Activated CD4-positive, alpha-beta T cell treated with anti-CD3 and anti-CD28 coated beads, Interleukin-2, amount 10 ng/mL, durations not matched to agents 7 days and 5 days (primary cell): Measurements from ENCODE around the gene EIF6. TPM values are rescaled to one million over a fixed set of nuclear protein-coding genes. Genes with fewer than 3 reads are reported as not detected.

Experiments
- CTCF ChIA-PET: fragments of 350-600 bp; sonication (Branson Sonifier 250); formaldehyde crosslinking; loops from one replicate; lab custom pipeline; 2021; ENCODE audit warnings: antibody characterized with exemption; lab: Charles Lee
- POLR2A ChIA-PET: fragments of 350-600 bp; sonication (Branson Sonifier 250); formaldehyde crosslinking; loops from one replicate; lab custom pipeline; 2021; ENCODE audit warnings: antibody characterized with exemption; lab: Charles Lee
- DNase-seq: peaks from one replicate; pipeline ENCODE4 v3.0.0-alpha.2; 2020
- H3K27ac Mint-ChIP-seq: one replicate; pipeline ENCODE4 v1.8.0; 2021; ENCODE audit warnings: mild to moderate bottlenecking, moderate library complexity, mixed read lengths
- H3K27me3 Mint-ChIP-seq: one replicate; pipeline ENCODE4 v1.8.0; 2021; ENCODE audit warnings: mixed read lengths
- H3K36me3 Mint-ChIP-seq: one replicate; pipeline ENCODE4 v1.8.0; 2021; ENCODE audit warnings: low read depth, mixed read lengths
- H3K4me1 Mint-ChIP-seq: one replicate; pipeline ENCODE4 v1.8.0; 2021; ENCODE audit warnings: mixed read lengths
- H3K4me3 Mint-ChIP-seq: one replicate; pipeline ENCODE4 v1.8.0; 2021; ENCODE audit warnings: mild to moderate bottlenecking, moderate library complexity, mixed read lengths
- H3K9me3 Mint-ChIP-seq: one replicate; pipeline ENCODE4 v1.8.0; 2021; ENCODE audit warnings: mixed read lengths
- total RNA-seq, 2 experiments: library from RNA; stranded (reverse); gene quantifications; one replicate each; pipeline ENCODE4 v1.2.3, GENCODE V29; 2021

EIF6 gene
- total RNA-seq, 2 experiments from 2014 or later, result 87.4 to 93.3 TPM

DNA sequence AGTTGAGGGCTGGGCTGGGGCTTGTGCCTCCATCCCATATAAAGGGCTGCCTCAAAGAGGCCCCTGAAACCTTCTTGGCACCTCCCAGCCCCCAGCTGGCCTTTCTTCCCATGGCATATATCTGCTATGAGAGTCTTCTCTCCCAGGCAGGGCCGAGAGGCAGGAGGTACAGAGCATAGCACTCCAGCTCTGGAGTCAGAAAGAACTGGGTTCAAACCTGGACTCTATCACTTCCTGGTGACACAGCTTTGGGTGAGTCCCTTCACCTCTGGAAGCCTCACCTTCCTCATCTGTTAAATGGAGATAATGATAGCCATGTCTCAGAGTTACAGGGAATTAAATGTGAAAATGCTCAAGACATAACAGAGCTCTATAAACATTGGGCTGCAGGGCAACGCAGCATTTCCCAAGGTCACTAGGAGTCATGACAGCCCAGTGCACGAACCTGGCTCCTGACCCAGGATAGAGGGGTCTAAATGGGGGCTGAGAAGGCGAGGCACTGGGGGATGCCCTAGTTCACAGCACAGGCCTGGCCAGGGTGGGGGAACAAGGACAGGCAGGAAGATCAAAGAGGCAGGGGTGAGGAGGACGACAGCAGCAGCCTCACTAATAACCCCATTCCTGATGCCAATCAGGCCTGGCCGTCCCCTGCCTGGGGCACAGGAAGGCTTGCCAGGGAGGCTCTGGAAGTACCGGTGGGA lies 5.8 kb upstream of the EIF6 start:
- Mint-ChIP-seq H3K9me3 (no peaks in the 10 kb centered on the region), H3K27ac (no peak overlapping the region), H3K27me3 (peaks cover 3% of the 10 kb centered on the region), H3K4me3 (no peak overlapping the region), H3K4me1 (peaks cover 7% of the 10 kb centered on the region), H3K36me3 (no peaks in the 10 kb centered on the region)
- no peak for DNase-seq
- CTCF ChIA-PET, result interaction anchor here (1.1 to 6.0 kb wide), 2 partner anchors 14 to 154 kb away, joined by 3 to 45 read pairs; no protein-coding TSS in a partner anchor
- POLR2A ChIA-PET, result no interaction called here

DNA sequence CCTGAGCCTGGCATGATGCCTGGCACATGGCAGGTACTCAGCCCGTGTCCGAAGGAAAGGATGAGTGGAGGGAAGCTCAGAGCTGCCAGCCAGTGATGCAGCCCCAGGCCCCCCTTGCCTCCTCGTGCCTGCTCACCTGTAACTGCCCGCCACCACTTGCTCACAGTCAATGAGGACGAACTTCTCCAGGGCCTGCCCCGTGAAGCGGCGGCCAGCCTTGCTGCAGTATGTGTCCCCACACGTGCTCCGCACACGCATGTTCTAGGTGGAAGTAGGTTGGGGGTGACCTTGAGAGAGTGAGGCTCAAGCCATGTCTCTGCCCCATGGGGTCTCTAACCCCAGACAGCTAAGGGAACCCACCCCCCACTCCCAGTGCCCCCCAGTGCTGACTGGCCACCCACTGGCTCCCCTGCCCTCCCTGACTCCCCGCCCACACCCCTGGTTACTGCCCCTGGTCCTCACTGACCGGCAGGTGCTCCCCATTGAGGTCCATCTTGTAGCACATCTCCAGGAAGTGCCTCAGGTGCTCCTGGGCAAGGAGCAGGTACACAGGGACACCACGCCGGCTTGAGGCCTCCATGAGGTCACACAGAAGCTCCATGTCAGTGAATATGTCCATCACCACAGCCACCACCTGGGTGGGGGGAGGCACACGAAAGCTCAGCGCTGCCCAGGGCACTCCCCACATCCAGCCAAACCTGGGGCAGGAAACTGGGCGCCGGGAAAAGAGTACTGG lies 3.9 kb upstream of the EIF6 start:
- Mint-ChIP-seq H3K27me3 (no peaks in the 10 kb centered on the region), H3K4me3 (no peak overlapping the region), H3K4me1 (peaks cover 16% of the 10 kb centered on the region), H3K27ac (no peak overlapping the region), H3K36me3 (peaks cover 2% of the 10 kb centered on the region), H3K9me3 (no peaks in the 10 kb centered on the region)
- no peak for DNase-seq
- CTCF ChIA-PET, result interaction anchor here (0.6 to 6.0 kb wide), 7 partner anchors 10 to 192 kb away, joined by 3 to 45 read pairs (median 4); partner anchors contain the start of gene MMP24OS
- POLR2A ChIA-PET, result interaction anchor here (0.6 kb wide), 1 partner anchor 16 kb away, joined by 4 read pairs; no protein-coding TSS in a partner anchor

GRCh38 chr20:35287509-35288324 lies 3.1 kb upstream of the EIF6 start:
- POLR2A ChIA-PET, result no interaction called here
- Mint-ChIP-seq H3K9me3 (no peaks in the 10 kb centered on the region), H3K4me3 (no peak overlapping the region), H3K27ac (no peak overlapping the region), H3K27me3 (no peaks in the 10 kb centered on the region), H3K36me3 (peaks cover 5% of the 10 kb centered on the region), H3K4me1 (peaks cover 20% of the 10 kb centered on the region)
- CTCF ChIA-PET, result interaction anchor here (0.6 to 6.0 kb wide), 5 partner anchors 11 to 191 kb away, joined by 3 to 45 read pairs (median 4); no protein-coding TSS in a partner anchor
- no peak for DNase-seq

GRCh38 chr20:35286899-35287508 lies 2.4 kb upstream of the EIF6 start:
- CTCF ChIA-PET, result interaction anchor here (0.9 to 6.0 kb wide), 4 partner anchors 12 to 29 kb away, joined by 3 to 45 read pairs (median 4); no protein-coding TSS in a partner anchor
- no peak overlapping the region for H3K27ac Mint-ChIP-seq
- peaks cover 9% of the 10 kb centered on the region for H3K36me3 Mint-ChIP-seq
- no peak for DNase-seq
- POLR2A ChIA-PET, result no interaction called here
- peaks cover 25% of the 10 kb centered on the region for H3K4me1 Mint-ChIP-seq
- no peak overlapping the region for H3K4me3 Mint-ChIP-seq
- no peaks in the 10 kb centered on the region for H3K9me3 Mint-ChIP-seq
- no peaks in the 10 kb centered on the region for H3K27me3 Mint-ChIP-seq

GRCh38 chr20:35286077-35286898 lies 1.7 kb upstream of the EIF6 start:
- H3K4me3 Mint-ChIP-seq, result peak overlapping the region; percentile 88
- H3K27me3 Mint-ChIP-seq, result no peaks in the 10 kb centered on the region
- H3K27ac Mint-ChIP-seq, result peak overlapping the region; percentile 95
- ChIA-PET POLR2A (no interaction called here), CTCF (interaction anchor here (0.9 to 6.0 kb wide), 2 partner anchors 18 to 30 kb away, joined by 3 to 45 read pairs; no protein-coding TSS in a partner anchor)
- H3K4me1 Mint-ChIP-seq, result peaks cover 27% of the 10 kb centered on the region
- no peaks in the 10 kb centered on the region for H3K9me3 Mint-ChIP-seq
- peaks cover 13% of the 10 kb centered on the region for H3K36me3 Mint-ChIP-seq
- no peak for DNase-seq

- ChIA-PET CTCF (interaction anchor here (6.0 kb wide), 1 partner anchor 19 kb away, joined by 45 read pairs; no protein-coding TSS in a partner anchor), POLR2A (no interaction called here)
- peaks cover 27% of the 10 kb centered on the region for H3K4me1 Mint-ChIP-seq
- H3K36me3 Mint-ChIP-seq, result peaks cover 13% of the 10 kb centered on the region
- no peaks in the 10 kb centered on the region for H3K27me3 Mint-ChIP-seq
- no peaks in the 10 kb centered on the region for H3K9me3 Mint-ChIP-seq
- peak overlapping the region; percentile 88 for H3K4me3 Mint-ChIP-seq
- no peak for DNase-seq
- peak overlapping the region; percentile 95 for H3K27ac Mint-ChIP-seq
These were observed 1.2 kb upstream of the EIF6 start for GRCh38 chr20:35285806-35286076.

DNA sequence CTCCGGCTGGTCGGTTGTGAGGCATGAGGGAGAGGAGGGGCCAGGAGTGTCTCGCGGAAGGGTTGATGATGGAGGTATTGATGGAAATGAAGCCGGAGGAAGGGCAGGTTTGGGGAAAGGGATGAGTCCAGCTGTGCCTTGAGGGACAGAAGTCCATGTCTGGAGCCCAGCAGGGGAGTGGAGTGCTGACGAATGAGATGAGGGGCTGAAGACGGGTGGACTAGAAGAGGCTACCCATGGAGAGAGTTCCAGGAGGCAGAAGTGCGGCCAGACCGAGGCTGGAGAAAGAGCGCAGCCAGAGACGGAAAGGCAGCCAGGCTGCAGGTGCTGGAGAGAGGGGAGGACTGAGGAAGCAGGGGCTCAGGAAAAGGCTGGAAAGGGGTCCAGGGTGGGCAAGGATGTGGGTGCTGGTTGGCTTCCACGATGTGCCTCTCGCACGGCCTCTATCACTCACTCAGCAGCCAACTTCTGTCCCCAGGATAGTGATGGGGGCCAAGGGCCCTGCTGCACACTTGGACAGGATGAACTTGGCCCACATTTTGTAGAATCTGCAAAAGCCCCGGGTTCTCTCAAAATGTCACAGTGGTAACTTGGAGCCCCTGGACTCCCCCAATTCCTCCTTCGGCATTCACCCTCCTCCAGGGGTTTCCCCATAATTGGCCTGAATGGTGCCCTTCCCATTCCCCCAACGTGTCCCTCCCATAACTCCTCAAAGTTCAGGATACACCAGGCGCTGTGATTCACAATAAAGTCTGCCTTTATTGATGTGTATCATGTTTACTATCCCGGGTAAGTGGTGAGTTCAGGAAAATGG lies 627 bp upstream of the EIF6 start:
- Mint-ChIP-seq H3K4me1 (peaks cover 29% of the 10 kb centered on the region), H3K36me3 (peaks cover 16% of the 10 kb centered on the region), H3K27me3 (no peaks in the 10 kb centered on the region), H3K4me3 (peak overlapping the region; percentile 88), H3K27ac (peak overlapping the region; percentile 95), H3K9me3 (no peaks in the 10 kb centered on the region)
- POLR2A ChIA-PET, result no interaction called here
- CTCF ChIA-PET, result interaction anchor here (1.9 to 6.0 kb wide), 3 partner anchors 13 to 19 kb away, joined by 7 to 45 read pairs (median 15); no protein-coding TSS in a partner anchor
- DNase-seq, result no peak

- POLR2A ChIA-PET, result interaction anchor here (1.0 kb wide), 2 partner anchors 171 to 459 kb away, joined by 3 read pairs; partner anchors contain the start of genes CEP250 and RBM39
- H3K27me3 Mint-ChIP-seq, result no peaks in the 10 kb centered on the region
- peak overlapping the region; percentile 88 for H3K4me3 Mint-ChIP-seq
- peak overlapping the region; percentile 95 for H3K27ac Mint-ChIP-seq
- H3K36me3 Mint-ChIP-seq, result peaks cover 29% of the 10 kb centered on the region
- CTCF ChIA-PET, result interaction anchor here (0.6 to 2.4 kb wide), 5 partner anchors 14 to 187 kb away, joined by 3 to 15 read pairs (median 6); partner anchors contain the start of gene EDEM2
- H3K4me1 Mint-ChIP-seq, result peaks cover 30% of the 10 kb centered on the region
- DNase-seq, result no peak
- no peaks in the 10 kb centered on the region for H3K9me3 Mint-ChIP-seq
These were observed 918 bp downstream of the EIF6 start for GRCh38 chr20:35283441-35284266.

DNA sequence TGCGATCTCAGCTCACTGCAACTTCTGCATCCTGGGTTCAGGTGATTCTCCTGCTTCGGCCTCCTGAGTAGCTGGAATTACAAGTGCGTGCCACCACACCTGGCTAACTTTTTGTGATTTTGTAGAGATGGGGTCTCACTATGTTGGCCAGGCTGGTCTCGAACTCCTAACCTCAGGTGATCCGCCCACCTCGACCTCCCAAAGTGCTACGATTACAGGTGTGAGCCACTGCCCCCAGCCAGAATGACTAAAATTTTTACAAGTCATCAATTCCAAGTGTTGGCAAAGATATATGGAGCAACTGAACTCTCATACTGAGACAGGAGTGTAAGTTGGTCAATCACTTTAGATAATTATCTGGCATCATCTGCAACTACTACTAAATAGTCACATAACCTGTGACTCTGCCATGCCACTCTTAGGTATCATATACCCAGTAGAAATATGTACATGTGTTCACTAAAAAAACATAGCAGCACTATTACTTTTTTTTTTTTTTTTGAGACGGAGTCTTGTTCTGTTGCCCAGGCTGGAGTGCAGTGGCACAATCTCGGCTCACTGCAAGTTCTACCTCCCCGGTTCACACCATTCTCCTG lies 3.0 kb downstream of the EIF6 start:
- H3K27ac Mint-ChIP-seq, result no peak overlapping the region
- H3K27me3 Mint-ChIP-seq, result no peaks in the 10 kb centered on the region
- H3K4me1 Mint-ChIP-seq, result peaks cover 44% of the 10 kb centered on the region
- ChIA-PET CTCF (interaction anchor here (0.9 to 2.4 kb wide), 4 partner anchors 13 to 28 kb away, joined by 3 to 6 read pairs (median 4); no protein-coding TSS in a partner anchor), POLR2A (no interaction called here)
- H3K36me3 Mint-ChIP-seq, result peaks cover 42% of the 10 kb centered on the region
- H3K4me3 Mint-ChIP-seq, result no peak overlapping the region
- DNase-seq, result no peak
- H3K9me3 Mint-ChIP-seq, result no peaks in the 10 kb centered on the region

GRCh38 chr20:35280523-35280922 lies 4.0 kb downstream of the EIF6 start:
- POLR2A ChIA-PET, result interaction anchor here (0.6 kb wide), 1 partner anchor 133 kb away, joined by 4 read pairs; no protein-coding TSS in a partner anchor
- no peak for DNase-seq
- H3K27me3 Mint-ChIP-seq, result no peaks in the 10 kb centered on the region
- peaks cover 45% of the 10 kb centered on the region for H3K4me1 Mint-ChIP-seq
- CTCF ChIA-PET, result interaction anchor here (0.9 to 1.8 kb wide), 5 partner anchors 11 to 30 kb away, joined by 3 to 6 read pairs (median 4); no protein-coding TSS in a partner anchor
- H3K36me3 Mint-ChIP-seq, result peaks cover 47% of the 10 kb centered on the region
- H3K27ac Mint-ChIP-seq, result no peak overlapping the region
- no peak overlapping the region for H3K4me3 Mint-ChIP-seq
- H3K9me3 Mint-ChIP-seq, result no peaks in the 10 kb centered on the region
